ENCODE results near the gene HCFC2.
"Not testable (repeated sequence)": the region's sequence is repeated elsewhere in the genome, so short reads cannot be mapped to it uniquely, and the experiment has no call there.

Gene HCFC2

DNA sequence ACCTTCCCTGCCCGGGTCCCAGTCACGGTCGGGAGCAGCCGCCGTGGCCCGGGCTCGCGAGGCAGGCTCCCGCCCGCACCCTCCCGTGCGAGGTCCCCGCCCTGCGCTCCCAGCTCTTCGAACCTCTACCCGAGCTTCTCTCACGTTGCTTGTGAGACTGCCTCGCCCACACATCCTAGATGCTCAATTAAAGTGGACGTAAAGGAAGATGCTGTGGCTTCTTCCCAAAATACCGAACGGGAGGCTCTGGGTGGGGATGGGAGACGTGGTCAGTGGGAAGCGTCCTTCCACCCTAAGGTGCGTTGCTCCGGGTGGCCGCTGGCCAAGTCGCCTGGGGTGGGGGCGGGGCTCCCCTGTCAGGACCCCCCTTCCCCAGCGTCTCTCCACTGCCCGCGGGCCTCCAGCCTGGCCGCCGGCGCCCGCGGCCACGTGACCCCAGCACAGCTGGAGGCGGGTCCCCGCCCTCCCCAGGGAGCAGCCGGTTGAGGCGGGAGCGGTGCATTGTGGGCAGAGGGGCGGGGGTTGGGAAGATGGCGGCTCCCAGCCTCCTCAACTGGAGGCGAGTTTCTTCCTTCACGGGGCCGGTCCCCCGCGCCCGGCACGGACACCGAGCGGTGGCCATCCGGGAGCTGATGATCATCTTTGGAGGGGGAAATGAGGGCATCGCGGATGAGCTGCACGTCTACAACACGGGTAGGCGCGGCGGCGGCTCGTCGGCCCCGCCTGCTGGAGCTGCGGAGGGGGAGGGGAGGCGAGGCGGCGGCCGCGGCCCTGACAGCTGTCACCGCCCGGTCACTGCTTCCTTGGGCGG lies at the start of gene HCFC2:
Gene HCFC2 (plus strand): TSS at position 501 of the 811 bp plus-strand sequence. CDS start 30 bp downstream, at position 531.
- DNase-seq (ENCODE audit: low read depth), result peak; percentile 87

DNA sequence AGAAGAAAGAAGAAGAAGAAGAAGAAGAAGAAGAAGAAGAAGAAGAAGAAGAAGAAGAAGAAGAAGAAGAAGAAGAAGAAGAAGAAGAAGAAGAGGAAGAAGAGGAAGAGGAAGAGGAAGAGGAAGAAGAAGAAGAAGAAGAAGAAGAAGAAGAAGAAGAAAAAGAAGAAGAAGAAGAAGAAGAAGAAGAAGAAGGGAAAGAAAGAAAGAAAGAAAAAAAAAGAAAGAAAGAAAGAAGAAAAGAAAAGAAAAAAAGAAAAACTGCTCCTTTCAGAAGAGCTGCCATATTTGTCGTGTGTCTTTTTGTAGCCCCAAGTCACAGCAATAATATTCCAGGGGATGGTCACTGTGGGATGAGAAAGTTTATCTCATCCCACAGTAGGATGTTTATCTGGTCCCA lies 42.5 kb upstream of the HCFC2 start:
- DNase-seq (ENCODE audit: low read depth), result not testable (repeated sequence)

DNA sequence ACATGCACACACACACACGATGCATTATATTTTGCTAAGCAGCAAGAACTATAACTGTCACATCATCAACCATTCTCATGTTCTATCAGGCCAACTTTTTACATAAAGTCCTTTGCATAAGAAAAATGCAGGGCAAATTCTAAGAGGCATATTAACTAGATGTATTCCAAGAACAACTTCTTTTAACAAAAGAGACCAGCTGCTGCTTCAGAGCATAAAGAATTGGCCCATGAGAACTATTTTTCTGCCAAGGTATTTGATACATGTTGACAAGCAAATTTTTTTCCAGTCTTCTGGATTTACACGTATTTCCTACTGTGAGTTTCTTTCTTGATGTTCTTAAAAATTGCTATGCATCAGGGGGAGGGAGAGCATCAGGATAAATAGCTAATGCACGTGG lies 41.5 kb upstream of the HCFC2 start:
- no peak for DNase-seq (ENCODE audit: low read depth)

DNA sequence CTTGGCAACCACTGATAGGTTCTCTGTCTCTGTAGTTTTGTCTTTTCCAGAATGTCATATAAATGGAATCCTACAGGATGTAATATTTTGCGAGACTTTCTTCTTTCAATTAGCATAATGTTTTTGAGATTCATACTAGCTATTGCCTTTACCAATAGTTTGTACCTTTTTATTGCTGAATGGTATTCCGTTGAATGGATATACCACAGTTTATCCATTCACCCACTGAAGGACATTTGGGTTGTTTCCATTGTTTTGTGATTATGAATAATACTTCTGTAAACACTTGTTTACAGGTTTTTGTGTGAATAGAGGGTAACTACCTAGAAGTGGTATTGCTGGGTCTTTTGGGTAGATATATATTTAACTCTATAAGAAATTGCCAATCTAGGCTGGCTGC lies 40.6 kb upstream of the HCFC2 start:
- DNase-seq (ENCODE audit: low read depth), result no peak

DNA sequence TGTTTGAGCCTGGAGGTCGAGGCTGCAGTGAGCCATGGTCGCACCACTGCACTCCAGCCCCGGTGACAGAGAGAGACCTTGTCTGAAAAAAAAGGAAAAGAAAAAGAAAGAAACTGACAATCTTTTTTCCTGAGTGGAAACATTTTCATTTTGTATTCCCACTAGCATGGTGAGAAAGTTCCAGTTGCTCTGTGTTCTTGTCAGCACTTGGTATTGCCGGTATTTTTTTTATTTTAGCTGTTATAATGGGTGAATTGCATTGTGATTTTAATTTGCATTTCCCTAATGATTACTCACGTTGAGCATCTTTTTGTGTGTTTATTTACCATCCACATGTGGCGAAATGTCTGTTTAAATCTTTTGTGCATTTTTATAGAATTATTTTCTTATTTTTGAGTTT lies 40.0 kb upstream of the HCFC2 start:
- no peak for DNase-seq (ENCODE audit: low read depth)

DNA sequence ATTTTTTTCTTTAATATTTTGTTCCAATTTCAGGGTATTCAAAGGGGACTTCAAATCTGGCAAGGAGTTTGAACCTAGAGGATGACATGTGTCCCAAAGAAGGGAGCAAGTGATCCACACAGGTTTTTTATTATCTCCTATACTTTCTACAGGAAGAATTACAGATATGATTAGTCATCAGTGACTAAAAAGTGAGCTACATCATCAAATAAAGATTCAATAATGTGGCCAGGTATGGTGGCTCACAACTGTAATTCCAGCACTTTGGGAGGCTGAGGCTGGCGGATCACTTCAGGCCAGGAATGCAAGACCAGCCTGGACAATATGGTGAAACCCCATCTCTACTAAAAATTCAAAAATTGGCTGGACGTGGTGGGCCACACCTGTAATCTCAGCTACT lies 38.6 kb upstream of the HCFC2 start:
- no peak for DNase-seq (ENCODE audit: low read depth)

DNA sequence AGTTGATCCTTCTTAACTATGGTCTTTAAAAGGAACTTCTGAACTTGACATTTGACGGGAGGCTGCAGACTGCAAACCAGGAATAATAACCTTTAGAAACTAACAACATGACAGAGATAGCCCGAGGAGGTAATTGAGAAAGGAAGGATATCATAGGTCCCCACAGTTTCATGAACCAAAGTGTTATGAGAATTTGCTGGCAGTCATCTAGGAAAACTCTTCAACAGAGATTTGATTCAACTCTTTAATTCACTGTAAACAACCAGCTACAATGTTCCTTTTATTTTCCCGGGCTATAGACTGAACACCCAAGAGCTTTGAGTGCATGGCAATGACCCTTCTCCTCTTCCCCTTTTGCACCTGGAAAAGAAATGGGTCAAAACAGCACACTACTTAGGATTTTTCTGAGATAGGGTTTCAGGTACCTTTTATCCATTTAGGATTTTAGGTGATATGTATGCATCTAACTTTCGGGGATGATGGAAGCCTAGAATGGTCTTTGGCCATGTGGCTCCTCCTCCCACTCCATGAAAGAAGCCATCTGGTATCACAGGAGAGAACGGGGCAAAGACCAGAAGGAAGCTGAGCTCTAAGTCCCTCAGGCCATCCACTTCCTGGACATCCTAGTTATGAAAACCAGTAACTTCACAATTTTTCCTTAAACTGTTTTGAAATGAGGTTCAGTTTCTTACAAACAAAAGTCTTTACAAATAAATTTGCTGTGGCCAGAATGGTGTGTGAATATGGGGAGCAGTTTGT lies 37.3 kb upstream of the HCFC2 start:
- no peak for DNase-seq (ENCODE audit: low read depth)

DNA sequence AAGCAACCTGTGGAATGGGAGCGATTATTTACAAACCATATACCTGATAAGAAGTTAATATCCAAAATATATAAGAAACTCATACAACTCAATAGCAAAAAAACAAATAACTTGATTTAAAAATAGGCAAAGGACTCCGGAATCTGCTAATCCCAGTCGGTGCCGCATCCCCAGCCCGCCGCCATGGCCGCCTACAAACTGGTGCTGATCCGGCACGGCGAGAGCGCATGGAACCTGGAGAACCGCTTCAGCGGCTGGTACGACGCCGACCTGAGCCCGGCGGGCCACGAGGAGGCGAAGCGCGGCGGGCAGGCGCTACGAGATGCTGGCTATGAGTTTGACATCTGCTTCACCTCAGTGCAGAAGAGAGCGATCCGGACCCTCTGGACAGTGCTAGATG lies 33.7 kb upstream of the HCFC2 start:
- DNase-seq (ENCODE audit: low read depth), result not testable (repeated sequence)

DNA sequence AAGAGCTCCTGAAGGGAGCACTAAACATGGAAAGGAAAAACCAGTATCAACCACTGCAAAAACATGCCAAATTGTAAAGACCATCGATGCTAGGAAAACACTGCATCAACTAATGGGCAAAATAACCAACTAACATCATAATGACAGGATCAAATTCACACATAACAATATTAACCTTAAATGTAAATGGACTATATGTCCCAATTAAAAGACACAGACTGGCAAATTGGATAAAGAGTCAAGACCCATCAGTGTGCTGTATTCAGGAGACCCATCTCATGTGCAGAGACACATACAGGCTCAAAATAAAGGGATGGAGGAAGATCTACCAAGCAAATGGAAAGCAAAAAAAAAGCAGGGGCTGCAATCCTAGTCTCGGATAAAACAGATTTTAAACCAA lies 28.2 kb upstream of the HCFC2 start:
- DNase-seq (ENCODE audit: low read depth), result not testable (repeated sequence)

DNA sequence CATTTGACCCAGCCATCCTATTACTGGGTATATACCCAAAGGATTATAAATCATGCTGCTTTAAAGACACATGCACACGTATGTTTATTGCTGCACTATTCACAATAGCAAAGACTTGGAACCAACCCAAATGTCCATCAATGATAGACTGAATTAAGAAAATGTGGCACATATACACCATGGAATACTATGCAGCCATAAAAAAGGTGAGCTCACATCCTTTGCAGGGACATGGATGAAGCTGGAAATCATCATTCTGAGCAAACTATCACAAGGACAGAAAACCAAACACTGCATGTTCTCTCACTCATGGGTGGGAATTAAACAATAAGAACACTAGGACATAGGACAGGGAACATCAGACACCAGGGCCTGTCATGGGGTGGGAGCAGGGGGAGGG lies 24.6 kb upstream of the HCFC2 start:
- DNase-seq (ENCODE audit: low read depth), result not testable (repeated sequence)

DNA sequence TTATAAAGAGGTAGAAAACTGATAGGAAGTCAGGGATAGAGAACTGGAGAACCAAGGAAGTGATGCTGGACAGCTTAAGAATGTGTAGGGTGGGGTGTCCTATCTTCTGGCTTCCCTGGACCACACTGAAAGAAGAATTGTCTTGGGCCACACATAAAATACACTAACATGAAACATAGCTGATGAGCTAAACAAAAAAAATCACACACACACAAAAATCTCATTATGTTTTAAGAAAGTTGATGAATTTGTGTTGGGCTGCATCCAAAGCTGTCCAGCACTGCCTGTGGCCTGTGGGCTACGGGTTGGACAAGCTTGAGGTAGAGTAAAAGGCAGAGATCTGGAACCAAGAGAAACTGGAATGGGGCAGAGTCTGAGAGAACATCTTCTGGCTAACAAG lies 21.8 kb upstream of the HCFC2 start:
- DNase-seq (ENCODE audit: low read depth), result no peak

DNA sequence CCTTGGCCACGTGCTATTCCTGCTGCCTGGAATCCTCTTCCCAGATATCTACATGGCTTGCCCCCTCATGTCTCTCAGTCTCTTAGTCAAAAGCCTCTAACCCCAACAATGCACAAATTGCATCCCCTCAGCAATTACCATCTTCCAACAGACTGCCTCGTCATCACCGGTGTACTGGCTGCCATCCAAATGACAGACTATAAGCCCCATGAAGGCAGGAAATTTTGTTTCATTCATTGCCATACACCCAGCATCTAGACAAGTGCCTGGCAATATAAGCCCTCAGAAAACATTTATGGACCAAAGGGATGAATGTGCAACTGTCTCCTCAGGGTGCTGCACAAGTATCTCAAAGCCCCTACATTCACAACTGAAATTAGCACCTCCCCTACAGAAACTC lies 20.2 kb upstream of the HCFC2 start:
- DNase-seq (ENCODE audit: low read depth), result no peak

DNA sequence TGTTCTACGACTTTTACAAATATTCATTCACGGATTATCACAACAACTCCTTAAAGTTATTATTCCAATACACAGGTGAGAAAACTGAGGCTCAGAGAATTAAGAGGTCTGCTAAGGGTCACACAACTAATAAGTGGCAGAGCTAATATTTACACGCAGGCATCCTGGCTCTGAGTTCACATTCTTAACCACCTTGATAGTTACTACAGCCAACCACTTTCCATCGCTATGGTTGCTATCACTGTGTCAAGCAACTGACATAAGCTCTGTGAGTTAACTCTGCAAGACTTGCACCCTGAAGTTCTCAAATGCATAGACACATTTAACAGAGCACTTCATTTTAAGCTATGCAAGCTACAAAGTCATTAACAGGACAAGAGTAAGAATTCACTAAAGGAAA lies 18.0 kb upstream of the HCFC2 start:
- no peak for DNase-seq (ENCODE audit: low read depth)

DNA sequence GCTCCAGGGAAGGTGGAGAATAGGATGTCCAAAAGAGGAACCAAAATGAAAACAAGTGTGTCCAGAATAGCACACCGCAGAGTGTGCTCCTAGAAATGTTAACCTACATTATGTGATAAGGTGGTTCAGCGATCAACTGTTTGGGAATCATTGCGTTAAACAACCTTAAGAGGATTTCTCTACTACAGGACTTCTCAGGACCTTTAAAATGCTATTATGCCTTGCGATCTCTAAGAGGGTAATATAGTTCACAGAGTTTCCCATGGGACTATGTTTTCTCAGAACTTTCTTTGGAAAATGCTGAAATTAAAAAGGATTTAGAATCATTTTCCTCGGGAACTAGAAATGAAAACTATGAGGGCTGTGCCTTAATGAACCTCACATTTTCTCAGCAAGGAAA lies 16.2 kb upstream of the HCFC2 start:
- DNase-seq (ENCODE audit: low read depth), result no peak

DNA sequence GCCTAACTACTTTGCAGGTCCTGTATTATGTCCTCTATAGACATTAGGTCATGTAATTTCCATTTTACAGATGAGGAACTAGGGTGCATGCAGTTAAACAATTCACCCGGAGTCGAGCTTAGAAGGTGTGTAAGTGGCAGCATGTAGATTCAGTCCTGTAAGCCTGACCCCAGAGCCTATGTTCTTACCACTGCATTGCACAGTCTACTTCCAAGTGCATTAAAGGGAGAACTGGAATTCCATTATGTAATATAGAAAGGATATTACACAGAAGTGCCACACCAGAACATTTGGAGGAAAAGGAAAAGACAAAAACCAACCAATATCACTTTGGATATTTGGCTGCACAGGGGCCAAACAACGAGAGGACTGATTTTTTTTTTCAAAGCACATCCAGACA lies 15.5 kb upstream of the HCFC2 start:
- DNase-seq (ENCODE audit: low read depth), result no peak

DNA sequence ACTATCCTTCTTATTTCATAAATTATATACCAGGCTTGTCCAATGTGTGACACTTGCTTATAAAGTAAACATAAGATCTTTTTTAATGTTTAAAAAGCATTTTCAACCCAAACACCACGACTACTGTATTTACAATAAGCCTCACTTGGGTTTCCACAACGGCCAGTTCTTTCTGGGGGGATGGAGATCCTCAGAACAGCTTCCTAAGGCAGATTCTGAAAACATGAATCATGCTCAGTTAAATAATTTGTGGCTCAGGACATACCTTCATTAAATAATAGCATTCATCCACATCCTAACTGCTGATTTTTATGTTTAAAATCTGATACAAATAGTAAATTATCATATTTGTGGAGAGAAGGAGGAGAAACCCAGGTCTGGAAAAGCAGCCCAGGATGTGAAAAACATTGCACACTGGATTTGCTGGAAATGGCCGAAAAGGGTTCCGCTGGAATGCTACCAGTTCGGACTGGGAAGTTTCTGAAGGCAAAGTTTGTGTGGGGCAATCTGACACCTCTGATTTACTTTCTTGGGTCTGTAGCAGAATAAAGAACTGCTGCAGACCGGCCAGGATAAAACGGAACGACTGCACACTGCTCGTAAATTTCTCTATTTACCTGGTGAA lies 14.9 kb upstream of the HCFC2 start:
- no peak for DNase-seq (ENCODE audit: low read depth)

DNA sequence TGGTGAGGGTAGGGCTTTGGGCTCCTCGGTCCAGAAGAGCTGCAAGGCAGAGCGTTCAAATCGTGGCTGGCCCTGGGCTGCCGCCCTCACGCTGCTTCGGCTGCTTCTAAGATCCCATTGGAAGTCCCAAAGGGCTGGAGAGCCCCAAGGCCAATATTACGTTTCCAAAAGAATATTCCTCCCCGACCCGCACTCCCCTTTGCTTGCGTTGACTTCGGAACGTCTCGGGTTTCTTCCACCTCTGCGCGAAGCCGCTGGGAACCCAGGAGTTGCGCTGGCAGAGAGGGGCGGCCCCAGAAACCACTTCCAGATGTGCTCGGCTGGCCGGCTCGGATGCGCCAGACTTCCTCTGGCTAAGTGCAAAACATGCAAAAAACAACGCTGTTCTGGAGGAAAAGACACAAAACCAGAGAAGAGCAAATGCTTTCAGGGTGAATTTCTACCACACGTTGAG lies 14.4 kb upstream of the HCFC2 start, which contains the start of gene GLT8D2:
Gene GLT8D2 (minus strand): TSS at position 285 of the 454 bp plus-strand sequence. CDS start 30,539 bp downstream, outside the sequence.
- no peak for DNase-seq (ENCODE audit: low read depth)

DNA sequence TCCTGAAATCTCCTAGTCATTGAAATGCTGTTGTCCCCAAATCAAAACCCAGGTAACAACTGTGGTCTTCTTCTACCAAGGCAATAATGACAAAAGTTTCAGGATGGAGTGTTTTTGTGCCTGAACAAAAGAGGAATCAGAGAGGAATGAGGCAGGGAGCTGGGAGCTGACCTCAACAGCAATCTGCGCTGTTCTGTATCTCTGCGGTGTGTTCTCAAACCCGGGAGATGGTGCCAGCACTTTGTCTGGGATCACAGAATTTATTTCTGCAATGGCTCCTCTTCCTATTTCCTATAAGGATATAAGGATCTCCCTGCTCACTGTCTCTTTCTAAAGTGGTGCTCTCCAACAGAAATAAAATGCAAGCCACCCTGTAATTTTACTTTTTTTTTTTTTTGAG lies 13.9 kb upstream of the HCFC2 start:
- no peak for DNase-seq (ENCODE audit: low read depth)

DNA sequence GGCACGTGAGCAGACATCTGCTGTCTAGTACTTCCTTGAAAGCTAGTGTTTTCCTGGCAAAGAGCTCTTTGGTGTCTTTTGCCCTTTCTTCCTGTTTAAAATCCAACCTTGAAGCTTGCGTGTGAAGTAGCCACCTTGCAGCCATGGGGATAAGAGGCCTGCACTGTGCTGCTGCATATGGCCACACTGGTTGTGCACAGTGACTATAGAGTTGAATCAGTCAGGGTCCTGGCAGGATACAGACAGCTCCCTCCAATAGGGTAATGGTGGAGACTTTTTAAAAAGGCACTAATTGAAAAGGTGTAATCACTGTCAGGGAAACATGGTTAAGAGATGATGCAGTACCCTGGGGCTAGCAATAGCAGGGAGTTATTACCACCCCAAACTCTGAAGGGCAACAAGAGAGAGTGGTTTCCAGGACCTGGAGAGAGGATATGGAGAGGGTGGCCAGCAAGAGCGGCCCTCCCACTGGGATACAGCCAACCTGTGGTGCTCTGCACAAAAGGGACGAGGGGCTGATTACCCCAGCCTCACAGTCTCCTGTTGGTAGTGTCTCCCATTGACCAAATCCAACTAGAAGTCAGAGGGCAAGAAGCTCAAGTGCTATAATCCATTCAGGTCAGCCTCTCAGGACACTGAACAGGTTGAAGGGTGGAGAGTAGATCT lies 9.5 kb upstream of the HCFC2 start:
- DNase-seq (ENCODE audit: low read depth), result no peak

DNA sequence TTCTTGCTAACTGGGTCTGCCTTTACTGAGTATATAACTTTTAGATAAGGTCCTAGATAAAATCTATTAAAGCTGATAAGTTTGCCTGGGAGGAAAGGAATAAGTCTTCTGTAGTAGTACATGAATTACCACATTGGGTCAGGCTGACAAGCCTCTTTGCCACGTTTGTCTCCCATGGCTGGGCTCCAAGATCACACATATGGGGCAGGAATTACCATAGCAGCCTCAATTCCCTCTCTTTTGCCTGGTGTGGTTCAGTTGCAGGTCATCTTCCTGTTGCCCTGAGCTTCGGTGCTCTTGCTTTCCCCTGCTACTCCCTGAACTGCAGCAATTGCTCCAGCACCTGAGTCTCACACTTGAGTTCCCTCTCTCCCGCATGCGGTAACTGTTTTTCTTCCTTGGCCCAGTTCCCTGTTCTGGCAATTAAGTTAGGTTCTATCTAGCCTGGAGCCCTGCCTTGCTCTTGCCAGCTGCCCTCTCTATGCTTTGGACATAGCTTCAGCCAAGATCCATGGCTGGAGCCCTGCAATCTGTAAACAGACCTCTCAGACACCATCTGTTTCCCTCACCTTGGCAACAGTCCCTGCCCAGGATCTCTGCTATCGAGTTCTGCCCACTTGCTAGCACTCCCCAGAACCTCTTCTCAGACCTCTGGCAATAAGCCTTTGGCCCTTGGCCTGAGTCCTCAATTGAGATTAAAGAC lies 8.5 kb upstream of the HCFC2 start:
- DNase-seq (ENCODE audit: low read depth), result no peak

DNA sequence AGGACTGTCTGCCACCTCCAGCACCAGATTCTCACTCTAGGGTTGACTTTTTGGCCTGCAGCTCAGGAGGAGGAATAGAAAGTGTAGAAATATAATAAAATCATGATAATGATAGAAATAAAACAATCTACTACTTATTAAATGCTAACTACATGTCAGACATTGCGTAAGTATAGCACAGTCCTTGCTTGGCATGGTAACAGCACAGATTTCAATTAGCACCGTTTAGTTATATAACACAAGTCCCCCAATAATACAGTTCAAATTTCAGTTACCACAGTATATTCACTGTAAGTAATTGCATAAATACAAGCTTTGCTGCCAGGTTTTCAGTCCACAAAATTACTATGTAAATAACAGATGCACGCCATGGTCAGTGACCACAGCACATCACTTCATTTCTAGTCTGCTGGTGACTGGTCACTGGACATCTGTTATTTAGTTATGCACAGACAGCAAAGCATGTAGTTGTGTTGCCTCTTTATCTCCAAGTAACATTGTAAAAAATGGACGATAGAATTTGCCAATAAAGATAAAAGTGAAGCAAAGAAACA lies 7.8 kb upstream of the HCFC2 start:
- DNase-seq (ENCODE audit: low read depth), result no peak
